Eye (tissue), 1 donor: Measurements from ENCODE around the gene MX1.

ENCODE experiments used
- DNase-seq: peaks from one replicate; pipeline ENCODE4 v3.0.0-alpha.2; 2015

The MX1 gene

GRCh38 chr21:41432562-41433460 lies 6.8 kb downstream of the MX1 start:
- no peak for DNase-seq

GRCh38 chr21:41433566-41433965 lies 7.5 kb downstream of the MX1 start:
- DNase-seq, result no peak

GRCh38 chr21:41435706-41436105 lies 9.7 kb downstream of the MX1 start:
- DNase-seq, result no peak

- no peak for DNase-seq
Measured at GRCh38 chr21:41437729-41438128, 11.7 kb downstream of the MX1 start.

- DNase-seq, result no peak
Measured at GRCh38 chr21:41438425-41439113, 12.5 kb downstream of the MX1 start.

- DNase-seq, result no peak
Measured at GRCh38 chr21:41439248-41439647, 13.2 kb downstream of the MX1 start.

- DNase-seq, result no peak
Measured at GRCh38 chr21:41441546-41441945, 15.5 kb downstream of the MX1 start.

- DNase-seq, result no peak
Measured at GRCh38 chr21:41442481-41443186, 16.6 kb downstream of the MX1 start.

GRCh38 chr21:41443562-41443961 lies 17.5 kb downstream of the MX1 start:
- DNase-seq, result no peak

GRCh38 chr21:41444703-41445464 lies 18.8 kb downstream of the MX1 start:
- no peak for DNase-seq

- DNase-seq, result no peak
Measured at GRCh38 chr21:41445465-41445862, 19.4 kb downstream of the MX1 start.

- no peak for DNase-seq
Measured at GRCh38 chr21:41446586-41446985, 20.5 kb downstream of the MX1 start.

- DNase-seq, result no peak
Measured at GRCh38 chr21:41447356-41447755, 21.3 kb downstream of the MX1 start.

GRCh38 chr21:41449613-41450012 lies 23.6 kb downstream of the MX1 start:
- no peak for DNase-seq

- DNase-seq, result no peak
Measured at GRCh38 chr21:41451753-41452676, 26.0 kb downstream of the MX1 start.

GRCh38 chr21:41453198-41453597 lies 27.2 kb downstream of the MX1 start:
- no peak for DNase-seq

GRCh38 chr21:41453761-41454160 lies 27.7 kb downstream of the MX1 start:
- DNase-seq, result no peak

- DNase-seq, result no peak
Measured at GRCh38 chr21:41458121-41458520, 32.1 kb downstream of the MX1 start.

GRCh38 chr21:41458559-41458958 lies 32.5 kb downstream of the MX1 start:
- DNase-seq, result no peak

GRCh38 chr21:41459884-41460534 lies 34.0 kb downstream of the MX1 start:
- DNase-seq, result no peak
